Measurements from ENCODE around the gene PLB1.

The PLB1 gene

DNA sequence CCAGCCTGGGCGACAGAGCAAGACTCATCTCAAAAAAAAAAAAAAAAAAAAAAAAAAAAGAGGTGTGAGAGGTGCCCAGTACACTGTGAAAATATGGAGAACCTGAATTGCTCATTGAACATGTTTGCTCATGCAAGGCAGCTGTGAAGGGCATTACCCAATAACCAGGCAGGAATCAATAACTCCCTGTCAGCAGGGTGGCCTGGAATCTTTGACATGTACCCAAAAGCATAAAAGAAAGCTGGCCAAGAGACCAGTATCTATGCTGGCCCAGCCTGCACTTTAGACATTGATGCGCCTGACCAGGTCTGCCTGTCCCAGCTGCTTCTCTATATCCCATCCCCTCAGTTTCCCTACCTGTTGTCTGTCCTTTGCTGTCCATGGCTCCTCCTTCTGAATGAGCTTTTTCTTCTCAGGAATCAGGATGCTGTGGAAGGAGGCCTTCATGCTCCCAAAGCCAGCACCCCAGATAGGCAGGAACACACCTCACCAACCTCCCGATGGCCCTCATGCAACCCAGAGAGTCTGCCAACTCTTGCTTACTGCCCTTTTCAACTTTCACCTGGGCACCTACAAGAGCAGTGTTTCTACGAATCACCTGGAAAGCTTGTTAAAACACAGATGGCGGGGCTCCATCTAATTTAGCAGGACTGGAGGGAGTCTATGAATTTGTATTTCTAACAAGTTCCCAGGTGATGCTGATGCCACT, 172.4 kb downstream of the PLB1 start:
- DNase-seq (ENCODE audit: low spot score): no peak

DNA sequence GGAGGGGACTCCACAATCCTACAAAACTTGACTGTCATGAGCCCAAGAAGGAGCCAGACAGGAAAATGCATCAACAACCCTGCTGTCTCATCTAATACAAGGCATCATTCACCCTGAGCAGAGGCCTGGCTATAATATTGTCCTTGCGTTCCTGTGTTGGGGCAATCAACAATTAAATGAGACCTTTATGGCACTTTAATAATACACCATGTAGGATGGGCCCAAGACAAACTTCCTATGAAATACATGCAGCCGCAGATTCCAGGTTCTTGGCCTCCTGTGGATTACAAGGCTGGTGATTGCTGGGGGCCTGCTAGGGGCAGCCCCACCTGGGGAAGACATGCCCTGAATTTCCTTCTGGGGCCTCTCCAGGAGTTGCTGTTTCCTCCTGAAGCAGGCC, 173.0 kb downstream of the PLB1 start:
- DNase-seq (ENCODE audit: low spot score): no peak

- no peak for DNase-seq (ENCODE audit: low spot score)
Measured at GRCh38 chr2:28670856-28671255, 175.0 kb downstream of the PLB1 start.

DNA sequence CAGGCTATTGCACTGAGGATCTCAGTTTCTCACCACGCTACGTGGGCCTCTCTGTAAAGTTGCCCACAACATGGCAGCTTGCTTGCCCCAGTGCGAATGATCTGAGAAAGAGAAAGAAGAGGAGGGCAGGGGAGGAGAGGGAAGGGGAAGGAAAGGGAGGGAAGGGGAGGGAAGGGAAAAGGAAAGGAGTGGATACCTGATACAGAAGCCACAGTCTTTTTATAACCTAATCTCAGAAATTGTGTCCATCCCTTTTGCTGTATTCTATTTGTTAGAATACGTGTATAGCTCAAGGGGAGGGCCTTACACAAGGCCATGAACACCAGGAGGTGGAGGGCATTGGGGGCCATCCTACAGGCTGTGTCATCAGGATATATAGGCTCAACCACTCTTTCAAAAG, 177.5 kb downstream of the PLB1 start:
- no peak for DNase-seq (ENCODE audit: low spot score)

DNA sequence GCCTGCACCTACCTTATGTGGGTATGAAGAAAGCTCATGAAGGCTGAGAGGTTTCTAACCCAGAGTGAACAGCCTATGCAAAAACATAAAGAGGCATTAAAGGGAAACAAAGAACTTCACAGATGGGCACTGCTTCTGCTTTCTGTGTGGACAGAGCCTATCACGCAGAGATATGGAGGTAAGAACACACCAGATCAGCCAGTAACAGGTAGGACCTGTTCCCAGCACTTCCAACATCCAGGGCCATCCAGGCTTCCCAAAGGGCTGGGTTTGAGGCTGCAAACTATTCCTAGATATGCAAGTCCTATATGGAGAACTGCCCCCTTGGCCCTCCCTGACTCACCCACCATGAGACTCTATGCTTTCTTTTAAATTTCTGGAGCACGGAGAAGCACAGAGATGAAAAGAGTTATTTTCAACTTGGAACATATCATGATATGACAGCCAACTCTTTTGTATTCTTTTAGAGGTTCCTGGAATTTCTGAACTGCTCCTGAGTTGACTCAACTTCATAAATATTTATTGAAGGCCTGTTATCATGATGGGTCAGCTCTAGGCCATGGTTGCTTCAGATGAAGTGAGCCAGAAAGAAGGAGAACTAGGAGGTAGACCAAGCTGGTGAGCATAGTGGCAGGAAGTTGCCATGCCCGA, 178.3 kb downstream of the PLB1 start:
- no peak for DNase-seq (ENCODE audit: low spot score)

GRCh38 chr2:28674713-28675068, 178.8 kb downstream of the PLB1 start:
- DNase-seq (ENCODE audit: low spot score): no peak

DNA sequence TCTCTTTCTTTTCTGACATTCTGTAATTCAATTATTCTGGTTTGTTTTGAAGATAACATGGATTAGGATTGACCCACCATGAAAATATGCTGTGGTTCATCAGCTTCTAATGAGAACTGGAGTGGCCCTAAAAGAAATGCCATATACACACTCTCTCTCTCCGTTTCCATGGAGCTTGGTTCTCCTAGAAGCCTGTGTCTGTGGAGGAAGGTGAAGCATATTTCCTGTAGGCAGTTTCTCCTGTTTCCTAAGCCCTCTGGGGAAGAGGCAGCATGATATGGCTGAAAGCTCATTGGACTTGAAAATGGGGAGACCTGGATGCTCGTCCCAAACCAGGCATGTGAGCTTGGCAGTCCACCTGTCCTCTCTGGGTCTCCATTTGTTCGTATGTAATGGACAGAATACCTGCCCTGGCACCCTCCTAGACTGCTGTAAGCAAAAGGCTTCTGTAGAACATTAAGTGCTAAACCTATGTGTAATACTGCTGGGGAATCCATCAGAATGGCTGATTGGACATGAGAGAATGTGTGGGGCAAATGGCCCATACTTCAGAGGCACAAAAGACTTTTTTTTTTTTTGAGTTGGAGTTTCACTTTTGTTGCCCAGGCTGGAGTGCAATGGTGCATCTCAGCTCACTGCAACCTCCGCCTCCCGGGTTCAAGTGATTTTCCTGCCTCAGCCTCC, 180.4 kb downstream of the PLB1 start:
- DNase-seq (ENCODE audit: low spot score): no peak

GRCh38 chr2:28678175-28678855, 182.5 kb downstream of the PLB1 start:
- DNase-seq (ENCODE audit: low spot score): no peak

DNA sequence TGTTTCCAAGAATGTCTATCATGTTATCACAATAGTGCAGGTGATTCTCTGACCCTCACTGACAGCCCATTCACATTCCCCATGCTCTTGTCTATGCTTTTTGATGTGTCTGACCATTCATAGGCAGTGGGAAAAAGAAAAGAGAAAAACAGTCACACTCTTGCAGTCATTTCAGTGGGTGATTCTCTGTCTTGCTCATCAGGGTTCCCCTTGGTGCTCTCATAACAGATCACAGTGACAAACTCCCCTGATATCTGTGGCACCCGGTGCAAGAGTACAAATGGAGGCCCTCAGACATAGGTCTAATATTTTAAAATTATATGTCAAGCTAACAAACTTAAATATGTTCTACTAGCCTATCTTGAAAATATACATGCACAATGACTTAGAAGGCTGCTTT, 183.1 kb downstream of the PLB1 start:
- no peak for DNase-seq (ENCODE audit: low spot score)

DNA sequence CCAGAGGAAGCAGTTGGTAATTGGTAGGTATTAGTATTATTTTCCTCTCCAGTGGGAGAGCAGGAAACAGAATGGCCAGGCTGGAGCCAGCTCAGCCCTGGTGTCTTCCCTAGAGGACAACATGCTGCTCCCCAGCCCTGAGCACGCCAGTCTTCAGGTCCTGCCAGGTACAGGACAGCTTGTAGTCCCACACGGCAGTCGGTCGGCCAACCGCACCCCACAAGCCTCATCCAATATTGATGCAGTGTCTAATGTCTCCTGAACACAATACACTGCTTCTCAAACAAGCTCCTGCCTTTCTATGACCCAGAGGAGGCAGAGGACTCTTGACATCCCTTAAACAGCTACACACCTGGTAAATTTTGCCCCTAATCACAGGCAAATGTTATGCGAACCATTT, 184.8 kb downstream of the PLB1 start:
- no peak for DNase-seq (ENCODE audit: low spot score)

DNA sequence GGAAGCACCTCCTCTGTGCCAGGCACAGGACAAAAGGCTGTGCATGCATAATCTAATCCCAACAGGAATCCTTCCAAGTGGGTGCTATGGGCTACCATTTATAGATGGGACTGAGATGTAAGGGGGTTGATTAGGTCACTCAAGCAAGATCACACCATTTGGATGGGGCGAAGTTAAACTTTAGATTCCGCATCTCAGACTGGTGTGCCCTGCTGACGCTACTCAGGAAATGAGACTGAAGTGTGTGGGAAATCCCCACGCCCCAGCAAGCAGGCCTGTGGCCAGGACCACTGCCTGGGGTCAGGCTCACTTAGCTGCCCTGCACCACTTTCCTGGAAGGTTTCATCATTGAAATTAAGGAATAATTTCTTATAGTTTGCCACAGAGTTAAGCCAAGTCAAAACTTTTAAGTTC, 185.3 kb downstream of the PLB1 start:
- no peak for DNase-seq (ENCODE audit: low spot score)

DNA sequence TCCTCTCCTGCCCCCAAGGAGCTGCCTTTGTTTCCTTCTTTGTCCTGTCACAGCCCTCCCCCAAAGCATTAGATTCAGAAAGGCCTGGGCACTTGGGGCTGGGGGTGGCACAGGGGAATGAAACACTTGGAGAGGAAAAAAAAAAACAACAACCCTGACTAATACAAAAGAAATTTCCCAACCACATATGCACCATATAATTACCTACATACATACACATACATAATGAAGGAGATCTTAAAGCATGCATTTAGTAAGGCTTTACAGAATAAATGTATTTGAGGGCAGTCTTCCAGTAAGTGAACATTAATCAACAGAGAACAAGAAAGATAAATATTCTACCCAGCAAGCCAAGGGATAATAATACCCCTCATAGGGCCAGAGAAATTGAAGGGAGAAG, 185.7 kb downstream of the PLB1 start:
- DNase-seq (ENCODE audit: low spot score): no peak

GRCh38 chr2:28683100-28683706, 187.3 kb downstream of the PLB1 start:
- no peak for DNase-seq (ENCODE audit: low spot score)

DNA sequence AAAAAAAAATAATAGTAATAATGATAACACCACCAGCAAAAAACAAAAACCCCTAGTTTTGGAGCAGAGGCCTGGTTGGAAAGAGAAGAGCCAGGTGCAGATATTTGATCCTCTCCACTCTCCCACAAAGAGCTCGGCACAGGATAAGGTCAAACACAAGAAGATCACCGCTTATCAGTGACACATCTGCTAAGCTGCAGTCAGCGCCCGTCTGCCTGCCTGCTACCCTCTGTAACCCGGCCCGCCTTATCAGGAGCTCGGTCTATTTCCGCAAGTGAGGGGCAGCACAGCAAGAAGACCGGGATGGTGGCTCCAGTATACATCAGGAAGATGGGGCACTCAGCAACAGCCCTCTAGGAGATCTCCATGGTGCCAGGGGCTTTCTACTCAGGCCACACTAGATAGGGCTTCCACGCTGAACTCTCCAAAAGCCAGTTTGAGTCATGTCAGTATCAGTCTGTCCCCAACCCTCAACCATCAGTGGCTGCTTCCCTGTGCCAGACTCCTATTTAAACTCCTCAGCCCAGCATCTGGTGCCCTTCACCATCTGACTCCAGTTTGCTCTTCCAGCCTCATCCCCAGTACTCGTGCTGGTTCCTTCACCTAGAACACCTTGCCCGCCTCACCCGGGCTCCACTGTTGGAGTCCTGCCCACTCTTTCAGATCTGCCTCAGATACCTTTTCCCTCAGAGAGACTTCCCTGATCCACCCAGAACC, 188.4 kb downstream of the PLB1 start:
- DNase-seq (ENCODE audit: low spot score): no peak

GRCh38 chr2:28687171-28687570, 191.3 kb downstream of the PLB1 start:
- DNase-seq (ENCODE audit: low spot score): no peak

GRCh38 chr2:28687640-28688385, 192.0 kb downstream of the PLB1 start:
- DNase-seq (ENCODE audit: low spot score): no peak

DNA sequence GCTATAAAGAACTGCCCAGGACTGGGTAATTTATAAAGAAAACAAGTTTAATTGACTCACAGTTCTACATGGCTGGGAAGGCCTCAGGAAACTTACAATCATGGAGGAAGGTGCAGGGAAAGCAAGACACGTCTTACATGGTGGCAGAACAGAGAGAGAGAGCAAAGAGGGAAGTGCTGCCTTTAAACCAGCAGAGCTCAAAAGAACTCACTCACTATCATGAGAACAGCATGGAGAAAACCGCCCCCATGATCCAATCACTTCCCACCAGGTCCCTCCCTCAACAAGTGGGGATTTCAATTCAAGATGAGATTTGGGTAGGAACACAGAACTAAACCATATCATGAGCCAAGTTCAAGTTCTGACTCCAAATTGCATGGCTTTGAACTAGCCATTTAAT, 193.0 kb downstream of the PLB1 start:
- DNase-seq (ENCODE audit: low spot score): no peak

GRCh38 chr2:28689771-28690170, 193.9 kb downstream of the PLB1 start:
- DNase-seq (ENCODE audit: low spot score): no peak

GRCh38 chr2:28692411-28692810, 196.6 kb downstream of the PLB1 start:
- no peak for DNase-seq (ENCODE audit: low spot score)

- DNase-seq (ENCODE audit: low spot score): no peak
Measured at GRCh38 chr2:28693223-28693622, 197.4 kb downstream of the PLB1 start.

All from LoVo (cell line).